ENCODE data around the gene NINJ2.

Gene NINJ2

GRCh38 chr12:593396-594270 lies 69.6 kb downstream of the NINJ2 start:
- no peak overlapping the region for H3K4me3 ChIP-seq (ENCODE audit: low read depth, low read length)
- DNase-seq (ENCODE audit: low read depth) = no peak
- TF ChIP-seq CTCF (IDR thresholded peaks at IDR 0.05; ENCODE audit: control insufficient read depth, extremely low read depth, insufficient read depth) = no peak

GRCh38 chr12:592024-592505 lies 71.2 kb downstream of the NINJ2 start:
- DNase-seq (ENCODE audit: low read depth) = no peak
- TF ChIP-seq CTCF (IDR thresholded peaks at IDR 0.05; ENCODE audit: control insufficient read depth, extremely low read depth, insufficient read depth) = no peak
- H3K4me3 ChIP-seq (ENCODE audit: low read depth, low read length) = no peak overlapping the region

GRCh38 chr12:591167-592023 lies 71.8 kb downstream of the NINJ2 start:
- H3K4me3 ChIP-seq (ENCODE audit: low read depth, low read length) = no peak overlapping the region
- no peak for DNase-seq (ENCODE audit: low read depth)
- TF ChIP-seq CTCF (IDR thresholded peaks at IDR 0.05; ENCODE audit: control insufficient read depth, extremely low read depth, insufficient read depth) = no peak

- no peak for TF ChIP-seq CTCF (IDR thresholded peaks at IDR 0.05; ENCODE audit: control insufficient read depth, extremely low read depth, insufficient read depth)
- H3K4me3 ChIP-seq (ENCODE audit: low read depth, low read length) = no peak overlapping the region
- no peak for DNase-seq (ENCODE audit: low read depth)
Observed at GRCh38 chr12:590206-590750, 73.0 kb downstream of the NINJ2 start.

GRCh38 chr12:588646-589045 lies 74.6 kb downstream of the NINJ2 start:
- H3K4me3 ChIP-seq (ENCODE audit: low read depth, low read length) = no peak overlapping the region
- no peak for TF ChIP-seq CTCF (IDR thresholded peaks at IDR 0.05; ENCODE audit: control insufficient read depth, extremely low read depth, insufficient read depth)
- no peak for DNase-seq (ENCODE audit: low read depth)

GRCh38 chr12:588024-588322 lies 75.3 kb downstream of the NINJ2 start:
- no peak for TF ChIP-seq CTCF (IDR thresholded peaks at IDR 0.05; ENCODE audit: control insufficient read depth, extremely low read depth, insufficient read depth)
- DNase-seq (ENCODE audit: low read depth) = no peak
- H3K4me3 ChIP-seq (ENCODE audit: low read depth, low read length) = no peak overlapping the region

Data from LNCaP clone FGC (cell line).